IPS-15b (cell line): ENCODE measurements around the gene CSHL1.
"Not testable (repeated sequence)": the region's sequence is repeated elsewhere in the genome, so short reads cannot be mapped to it uniquely, and the experiment has no call there.

Source experiments
- H3K27me3 ChIP-seq: one replicate; pipeline ENCODE4 v1.6.1; 2013; ENCODE audit warnings: low read length; ENCODE audit not compliant: control insufficient read depth, insufficient read depth
- H3K36me3 ChIP-seq: one replicate; pipeline ENCODE4 v1.6.1; 2013; ENCODE audit warnings: low read length; ENCODE audit not compliant: control insufficient read depth, insufficient read depth
- H3K4me1 ChIP-seq: one replicate; pipeline ENCODE4 v1.6.1; 2013; ENCODE audit warnings: mild to moderate bottlenecking, low read length; ENCODE audit not compliant: control insufficient read depth, insufficient read depth
- H3K4me3 ChIP-seq: one replicate; pipeline ENCODE4 v1.5.1; 2013; ENCODE audit warnings: low read depth, low read length
- H3K9ac ChIP-seq: one replicate; pipeline ENCODE4 v1.6.1; 2013; ENCODE audit warnings: low read depth, mild to moderate bottlenecking, low read length
- H3K9me3 ChIP-seq: one replicate; pipeline ENCODE4 v1.6.1; 2013; ENCODE audit warnings: mild to moderate bottlenecking, low read length; ENCODE audit not compliant: control insufficient read depth, insufficient read depth

CSHL1 gene

GRCh38 chr17:63915753-63916152, 4.7 kb upstream of the CSHL1 start:
- not testable (repeated sequence) for H3K36me3 ChIP-seq, H3K4me1 ChIP-seq, H3K4me3 ChIP-seq, H3K9me3 ChIP-seq, H3K9ac ChIP-seq
- peaks cover 13% of the 10 kb centered on the region for H3K27me3 ChIP-seq

GRCh38 chr17:63914471-63914870, 3.4 kb upstream of the CSHL1 start:
- no peak overlapping the region for H3K4me3 ChIP-seq
- H3K9ac ChIP-seq: no peak overlapping the region
- peaks cover 20% of the 10 kb centered on the region for H3K27me3 ChIP-seq
- H3K9me3 ChIP-seq: no peaks in the 10 kb centered on the region
- H3K36me3 ChIP-seq: peaks cover 2% of the 10 kb centered on the region
- peaks cover 2% of the 10 kb centered on the region for H3K4me1 ChIP-seq

GRCh38 chr17:63911657-63912100, 621 bp upstream of the CSHL1 start:
- Histone ChIP-seq H3K4me3 (no peak overlapping the region), H3K9ac (no peak overlapping the region), H3K36me3 (no peaks in the 10 kb centered on the region), H3K27me3 (peaks cover 9% of the 10 kb centered on the region), H3K4me1 (peaks cover 8% of the 10 kb centered on the region), H3K9me3 (no peaks in the 10 kb centered on the region)

DNA sequence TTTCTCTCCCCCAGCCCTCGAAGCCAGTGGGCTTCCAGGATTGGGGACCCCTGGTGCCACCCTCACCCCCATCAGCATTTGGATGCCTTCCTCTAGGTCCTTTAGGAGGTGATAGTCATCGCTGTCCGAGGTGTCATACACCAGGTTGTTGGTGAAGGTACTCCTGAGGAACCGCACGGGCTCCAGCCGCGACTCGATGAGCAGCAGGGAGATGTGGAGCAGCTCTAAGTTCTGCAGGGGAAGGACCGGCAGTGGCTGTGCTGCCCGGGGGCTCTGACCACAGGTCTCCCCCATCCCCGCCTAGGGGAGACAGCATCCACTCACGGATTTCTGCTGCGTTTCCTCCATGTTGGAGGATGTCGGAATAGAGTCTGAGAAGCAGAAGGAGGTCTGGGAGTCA, 962 bp downstream of the CSHL1 start:
- no peaks in the 10 kb centered on the region for H3K36me3 ChIP-seq
- no peak overlapping the region for H3K4me3 ChIP-seq
- H3K4me1 ChIP-seq: peaks cover 8% of the 10 kb centered on the region
- H3K27me3 ChIP-seq: peaks cover 7% of the 10 kb centered on the region
- H3K9ac ChIP-seq: no peak overlapping the region
- no peaks in the 10 kb centered on the region for H3K9me3 ChIP-seq

- not testable (repeated sequence) for H3K4me3 ChIP-seq, H3K36me3 ChIP-seq, H3K9me3 ChIP-seq, H3K9ac ChIP-seq, H3K4me1 ChIP-seq, H3K27me3 ChIP-seq
These were observed 1.5 kb downstream of the CSHL1 start for GRCh38 chr17:63909586-63909985.

GRCh38 chr17:63907161-63907778, 3.8 kb downstream of the CSHL1 start:
- not testable (repeated sequence) for H3K36me3 ChIP-seq, H3K27me3 ChIP-seq, H3K9ac ChIP-seq, H3K4me3 ChIP-seq, H3K4me1 ChIP-seq, H3K9me3 ChIP-seq

GRCh38 chr17:63904796-63905195, 6.3 kb downstream of the CSHL1 start:
- H3K36me3 ChIP-seq, H3K4me3 ChIP-seq, H3K27me3 ChIP-seq, H3K4me1 ChIP-seq, H3K9me3 ChIP-seq, H3K9ac ChIP-seq: not testable (repeated sequence)

GRCh38 chr17:63903787-63904201, 7.3 kb downstream of the CSHL1 start:
- H3K9me3 ChIP-seq, H3K27me3 ChIP-seq, H3K4me3 ChIP-seq, H3K4me1 ChIP-seq, H3K36me3 ChIP-seq, H3K9ac ChIP-seq: not testable (repeated sequence)

GRCh38 chr17:63901971-63902370, 9.1 kb downstream of the CSHL1 start:
- H3K36me3 ChIP-seq, H3K4me3 ChIP-seq, H3K9ac ChIP-seq, H3K27me3 ChIP-seq, H3K9me3 ChIP-seq, H3K4me1 ChIP-seq: not testable (repeated sequence)

GRCh38 chr17:63898899-63899798, 11.9 kb downstream of the CSHL1 start:
- not testable (repeated sequence) for H3K36me3 ChIP-seq, H3K4me1 ChIP-seq

GRCh38 chr17:63896524-63897354, 14.3 kb downstream of the CSHL1 start, which contains the start of gene CSH1:
Gene CSH1, minus strand, starts transcription at chr17:63896574. Its CDS starts 63 bp downstream, at chr17:63896511.
- not testable (repeated sequence) for H3K9ac ChIP-seq, H3K27me3 ChIP-seq, H3K9me3 ChIP-seq, H3K4me1 ChIP-seq, H3K36me3 ChIP-seq, H3K4me3 ChIP-seq

More at GRCh38 chr17:63898899-63899798, 11.9 kb downstream of the CSHL1 start:
- not testable (repeated sequence) for H3K4me3 ChIP-seq, H3K9me3 ChIP-seq, H3K27me3 ChIP-seq, H3K9ac ChIP-seq
